LHCN-M2 (cell line): Measurements from ENCODE around the gene SLC35A2. TPM values are rescaled to one million over a fixed set of nuclear protein-coding genes. Genes with fewer than 3 reads are reported as not detected.

ENCODE experiments used
- DNase-seq: peaks from one replicate; pipeline ENCODE4 v3.0.0-alpha.2; 2012; ENCODE audit warnings: low read depth
- polyA plus RNA-seq: library from polyadenylated mRNA; unstranded; fragments of >200 nt; gene quantifications from one replicate; pipeline ENCODE4 v1.2.1, GENCODE V29; 2012; ENCODE audit warnings: missing spikeins
- total RNA-seq: library from RNA; depleted of rRNA; stranded (reverse); fragments of >200 nt; gene quantifications from 2 replicates; pipeline ENCODE4 v1.2.3, GENCODE V29; 2014; rRNA removed

SLC35A2 gene
- 25.4 and 30.4 TPM in 2 replicates for total RNA-seq
- 32.6 TPM for polyA plus RNA-seq

GRCh38 chrX:48911412-48912182 lies at the start of gene SLC35A2:
Gene SLC35A2 (minus strand): TSS chrX:48911646. CDS start chrX:48911636, 10 bp downstream.
- DNase-seq: peak; percentile 63

GRCh38 chrX:48960291-48960690 lies 48.8 kb upstream of the SLC35A2 start:
- DNase-seq: no peak

DNA sequence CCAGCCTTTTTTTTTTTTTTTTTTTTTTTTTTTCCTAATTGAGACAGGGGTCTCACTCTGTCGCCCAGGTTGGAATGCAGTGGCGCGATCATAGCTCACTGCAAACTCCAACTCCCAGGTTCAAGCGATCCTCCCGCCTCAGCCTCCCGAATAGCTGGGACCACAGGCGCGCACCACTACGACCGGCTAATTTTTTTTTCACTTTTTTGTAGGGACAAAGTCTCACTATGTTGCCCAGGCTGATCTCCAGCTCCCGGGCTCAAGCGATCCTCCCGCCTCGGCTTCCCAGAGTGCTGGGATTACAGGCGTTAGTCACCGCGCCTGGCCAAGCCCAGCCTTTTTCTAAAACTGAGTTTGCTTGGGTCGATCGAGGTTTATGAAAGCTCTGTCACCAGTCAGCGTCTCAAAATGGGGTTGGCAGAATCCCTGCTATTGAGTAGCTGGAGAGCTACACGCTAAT lies 47.2 kb upstream of the SLC35A2 start:
- peak; percentile 61 for DNase-seq

DNA sequence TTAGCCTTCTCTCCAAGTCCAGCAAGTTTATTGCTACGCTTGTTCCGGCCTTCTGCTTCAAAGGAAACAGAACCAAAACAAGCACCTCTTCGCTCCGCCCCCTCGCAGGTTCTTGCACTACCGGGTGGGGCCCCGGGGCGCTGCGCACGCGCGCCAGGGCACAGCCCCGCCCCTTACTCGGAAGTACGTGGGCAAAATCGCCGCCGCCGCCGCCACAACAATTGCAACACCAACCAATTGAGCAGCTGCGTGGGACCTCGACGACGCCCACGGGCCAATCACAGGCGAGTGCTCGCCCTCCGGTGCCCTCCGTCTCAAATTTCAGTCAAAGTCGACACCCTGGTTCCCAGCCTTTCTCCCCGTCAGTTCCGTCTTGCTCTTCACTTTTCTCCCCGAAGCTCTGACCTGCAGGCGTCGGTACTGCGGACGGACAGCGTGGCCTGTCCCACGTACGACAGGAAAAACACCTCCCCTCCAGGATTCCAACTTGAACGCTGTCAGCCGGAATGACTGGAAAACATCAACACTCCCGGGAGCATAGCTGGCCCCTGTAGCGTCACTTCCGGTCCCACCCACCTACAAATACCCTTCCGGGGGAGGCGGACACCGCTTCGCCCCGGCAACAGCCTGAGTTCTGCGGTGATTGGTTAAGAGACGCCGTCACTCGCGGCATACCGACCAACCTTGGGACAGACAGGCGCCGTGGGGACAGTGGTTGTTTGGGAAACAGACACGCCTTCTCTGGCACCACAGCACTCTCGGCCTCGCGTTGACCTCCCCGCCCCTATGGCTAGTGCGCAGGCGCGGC lies 46.6 kb upstream of the SLC35A2 start:
- DNase-seq: peak; percentile 96

- peak; percentile 59 for DNase-seq
Observed at GRCh38 chrX:48957477-48957826, 46.0 kb upstream of the SLC35A2 start, which contains the start of gene OTUD5. Gene OTUD5 (minus strand): TSS chrX:48957607. CDS start chrX:48957570, 37 bp downstream.

GRCh38 chrX:48956728-48957414 lies 45.4 kb upstream of the SLC35A2 start:
- no peak for DNase-seq

- DNase-seq: no peak
Observed at GRCh38 chrX:48948589-48948988, 37.1 kb upstream of the SLC35A2 start.

- DNase-seq: peak; percentile 29
Observed at GRCh38 chrX:48945517-48946348, 34.3 kb upstream of the SLC35A2 start.

- DNase-seq: no peak
Observed at GRCh38 chrX:48942895-48943294, 31.4 kb upstream of the SLC35A2 start.

GRCh38 chrX:48940404-48940955 lies 29.0 kb upstream of the SLC35A2 start:
- no peak for DNase-seq

- no peak for DNase-seq
Observed at GRCh38 chrX:48939524-48940228, 28.2 kb upstream of the SLC35A2 start.

GRCh38 chrX:48938721-48939425 lies 27.4 kb upstream of the SLC35A2 start:
- DNase-seq: no peak

DNA sequence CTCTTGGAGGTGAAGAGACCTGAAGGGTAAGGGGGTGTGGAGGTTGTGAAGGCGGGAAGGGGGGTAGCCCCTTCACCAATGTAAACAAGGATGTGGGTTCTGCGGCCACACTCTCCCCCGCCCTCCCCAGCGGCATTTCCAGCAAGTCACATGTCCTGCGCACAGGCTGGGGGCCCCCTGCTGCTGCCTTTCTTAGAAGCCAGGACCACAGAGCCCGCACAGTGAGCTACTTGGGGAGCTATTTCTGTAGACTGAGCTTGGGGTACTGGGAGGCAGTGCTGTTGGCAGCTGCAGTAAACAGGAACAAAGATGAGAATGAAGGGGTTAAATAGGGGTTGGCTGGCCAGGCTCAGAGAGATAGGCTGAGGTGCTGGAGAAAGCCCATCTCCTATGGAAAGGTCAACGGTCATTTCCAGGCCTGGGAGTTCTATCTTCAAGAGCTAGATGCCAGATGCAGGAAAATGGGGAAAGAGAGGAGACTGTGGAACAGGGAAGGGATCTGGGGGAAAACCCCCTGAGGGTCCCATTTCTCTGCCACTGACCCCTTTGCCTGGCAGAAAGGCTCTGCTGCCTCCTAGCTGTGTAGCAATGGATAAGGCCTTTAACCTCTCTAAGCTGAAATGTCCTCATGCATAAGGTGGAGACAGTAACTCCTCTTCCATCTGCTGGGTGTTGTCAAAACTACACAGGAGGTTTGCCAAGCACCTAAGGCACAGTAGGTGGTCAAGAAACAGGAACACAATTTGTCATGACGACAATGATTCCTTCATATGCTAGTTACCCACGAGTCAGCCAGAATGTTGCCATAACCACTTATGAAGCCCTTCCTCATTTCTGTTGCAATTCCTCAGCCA lies 25.8 kb upstream of the SLC35A2 start:
- no peak for DNase-seq

DNA sequence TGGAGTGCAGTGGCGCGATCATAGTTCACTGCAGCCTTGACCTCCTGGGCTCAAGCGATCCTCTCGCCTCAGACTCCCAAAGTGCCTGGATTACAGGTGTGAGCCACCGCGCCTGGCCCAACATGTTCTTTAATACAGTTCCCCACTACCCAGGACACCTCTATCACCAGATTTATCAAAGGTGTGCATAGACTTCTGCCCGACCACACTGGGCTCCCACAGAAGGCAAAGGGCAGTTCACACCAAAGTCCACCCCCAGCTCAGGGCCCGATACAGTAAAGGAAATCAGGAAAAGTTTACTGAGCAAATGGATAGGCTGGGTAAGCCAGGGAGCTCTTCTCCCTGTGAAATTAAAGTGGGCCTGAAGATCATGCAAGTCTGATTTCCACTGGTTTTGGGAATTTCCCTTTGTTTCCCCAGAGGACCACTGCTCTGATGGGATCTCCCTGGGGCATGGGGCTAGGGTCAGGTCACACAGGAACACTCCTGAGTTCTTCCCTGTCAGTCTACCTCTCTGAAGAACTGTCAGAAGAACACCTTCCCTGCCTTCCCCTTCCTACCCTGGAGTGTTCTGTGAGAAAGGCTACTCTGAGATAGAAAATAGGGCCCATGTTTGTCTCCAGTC lies 25.1 kb upstream of the SLC35A2 start:
- no peak for DNase-seq

GRCh38 chrX:48935301-48935670 lies 23.8 kb upstream of the SLC35A2 start:
- DNase-seq: no peak

- no peak for DNase-seq
Observed at GRCh38 chrX:48934581-48935300, 23.3 kb upstream of the SLC35A2 start.

DNA sequence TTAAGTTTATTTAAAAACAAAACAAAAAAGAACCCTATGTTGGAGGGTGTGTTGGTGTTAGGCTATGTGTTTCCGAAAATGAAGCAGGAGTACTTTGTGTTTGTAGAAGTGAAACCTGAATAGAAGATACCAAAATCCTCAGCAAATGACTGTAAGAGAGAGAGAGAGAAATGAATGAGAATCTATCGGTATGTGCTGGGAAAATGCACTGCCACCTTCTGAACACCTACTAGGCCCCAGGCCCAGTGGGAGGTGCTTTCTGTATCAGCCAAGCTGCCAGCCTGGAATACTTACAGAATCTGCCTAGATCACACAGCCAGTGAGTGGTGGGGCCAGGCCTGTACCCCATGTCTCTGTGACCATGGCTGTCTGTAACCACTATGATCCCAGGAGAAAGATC lies 22.3 kb upstream of the SLC35A2 start:
- DNase-seq: no peak
